ENCODE data around the gene RPP25L. TPM values are rescaled to one million over a fixed set of nuclear protein-coding genes. Genes with fewer than 3 reads are reported as not detected.

The RPP25L gene
- total RNA-seq, 2 donors from 2014 or later = 5.5 to 8.7 TPM

- TF ChIP-seq, protein P1, sequence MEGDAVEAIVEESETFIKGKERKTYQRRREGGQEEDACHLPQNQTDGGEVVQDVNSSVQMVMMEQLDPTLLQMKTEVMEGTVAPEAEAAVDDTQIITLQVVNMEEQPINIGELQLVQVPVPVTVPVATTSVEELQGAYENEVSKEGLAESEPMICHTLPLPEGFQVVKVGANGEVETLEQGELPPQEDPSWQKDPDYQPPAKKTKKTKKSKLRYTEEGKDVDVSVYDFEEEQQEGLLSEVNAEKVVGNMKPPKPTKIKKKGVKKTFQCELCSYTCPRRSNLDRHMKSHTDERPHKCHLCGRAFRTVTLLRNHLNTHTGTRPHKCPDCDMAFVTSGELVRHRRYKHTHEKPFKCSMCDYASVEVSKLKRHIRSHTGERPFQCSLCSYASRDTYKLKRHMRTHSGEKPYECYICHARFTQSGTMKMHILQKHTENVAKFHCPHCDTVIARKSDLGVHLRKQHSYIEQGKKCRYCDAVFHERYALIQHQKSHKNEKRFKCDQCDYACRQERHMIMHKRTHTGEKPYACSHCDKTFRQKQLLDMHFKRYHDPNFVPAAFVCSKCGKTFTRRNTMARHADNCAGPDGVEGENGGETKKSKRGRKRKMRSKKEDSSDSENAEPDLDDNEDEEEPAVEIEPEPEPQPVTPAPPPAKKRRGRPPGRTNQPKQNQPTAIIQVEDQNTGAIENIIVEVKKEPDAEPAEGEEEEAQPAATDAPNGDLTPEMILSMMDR (IDR thresholded peaks at IDR 0.05) = no peak
- Histone ChIP-seq H3K9me3 (no peaks in the 10 kb centered on the region), H3K27ac (no peak overlapping the region), H3K36me3 (no peaks in the 10 kb centered on the region), H3K4me1 (ENCODE audit: control insufficient read depth in 1 of 2, low read depth in 2 of 2) (peaks cover 0 to 10% of the 10 kb centered on the region in 2 donors), H3K27me3 (replicated peaks; ENCODE audit: insufficient read depth) (peaks cover 9% of the 10 kb centered on the region), H3K4me3 (no peak overlapping the region)
- DNase-seq (ENCODE audit: low spot score) (no peak), ATAC-seq (ENCODE audit: insufficient number of reproducible peaks, low FRiP score, low read depth) (no peak)
Observed at GRCh38 chr9:34579104-34579807, 32.6 kb downstream of the RPP25L start.

DNA sequence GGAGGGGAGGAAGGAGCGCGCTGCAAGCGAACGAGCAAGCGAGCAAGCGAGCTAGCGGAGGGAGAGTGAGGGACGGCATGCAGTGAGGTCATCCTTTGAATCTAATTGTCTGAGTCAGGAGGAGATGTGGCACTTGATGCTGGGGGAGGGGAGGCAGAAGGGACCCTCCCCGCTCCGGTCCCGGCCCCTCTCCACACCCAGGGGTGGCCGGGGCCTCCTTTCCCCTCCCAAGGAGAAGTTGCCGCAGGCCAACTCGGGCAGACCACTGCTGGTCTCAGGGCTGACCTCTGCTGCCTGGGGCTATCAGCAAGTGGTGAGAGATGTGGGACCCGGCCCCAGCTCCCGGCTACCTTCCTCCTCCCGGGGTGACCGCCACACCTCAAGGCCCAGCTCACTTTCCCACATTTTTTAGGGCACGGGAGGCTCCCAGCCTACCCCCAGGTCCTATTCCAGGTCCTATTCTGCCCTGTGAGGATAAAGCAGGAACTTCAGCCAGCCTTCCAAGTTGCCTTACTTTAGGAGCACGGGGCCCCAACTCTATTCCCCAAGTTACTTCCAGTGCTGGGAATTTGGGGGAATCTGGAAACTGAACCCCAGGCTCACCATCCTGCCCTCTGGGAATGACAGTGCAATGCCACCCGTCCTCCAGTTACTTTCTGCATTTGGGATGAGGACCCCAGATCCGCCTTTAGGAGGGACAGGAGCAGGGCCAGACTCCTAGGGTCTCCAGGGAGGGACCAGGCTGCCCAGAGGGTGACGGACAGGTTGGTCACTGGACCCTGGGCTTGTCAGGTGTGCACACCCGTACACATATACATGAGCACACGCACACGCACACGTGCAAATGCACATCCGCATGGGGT is 33.4 kb downstream of the RPP25L start:
- no peak for DNase-seq (ENCODE audit: low spot score)
- peak overlapping the region; percentile 53 for H3K4me3 ChIP-seq
- H3K9me3 ChIP-seq = no peaks in the 10 kb centered on the region
- H3K27ac ChIP-seq = no peak overlapping the region
- H3K4me1 ChIP-seq (ENCODE audit: control insufficient read depth in 1 of 2, low read depth in 2 of 2) = peaks cover 0 to 10% of the 10 kb centered on the region in 2 donors
- H3K36me3 ChIP-seq = no peaks in the 10 kb centered on the region
- TF ChIP-seq, protein P1 (IDR thresholded peaks at IDR 0.05) = no peak
- ATAC-seq (ENCODE audit: insufficient number of reproducible peaks, low FRiP score, low read depth) = no peak
- H3K27me3 ChIP-seq (replicated peaks; ENCODE audit: insufficient read depth) = peaks cover 9% of the 10 kb centered on the region

- ATAC-seq (ENCODE audit: insufficient number of reproducible peaks, low FRiP score, low read depth) (no peak), DNase-seq (ENCODE audit: low spot score) (no peak)
- Histone ChIP-seq H3K4me3 (peak overlapping the region; percentile 53), H3K27me3 (replicated peaks; ENCODE audit: insufficient read depth) (peaks cover 9% of the 10 kb centered on the region), H3K27ac (no peak overlapping the region), H3K36me3 (no peaks in the 10 kb centered on the region), H3K4me1 (ENCODE audit: control insufficient read depth in 1 of 2, low read depth in 2 of 2) (peaks cover 0 to 10% of the 10 kb centered on the region in 2 donors), H3K9me3 (no peaks in the 10 kb centered on the region)
- TF ChIP-seq, protein P1 (IDR thresholded peaks at IDR 0.05) = no peak
Observed at GRCh38 chr9:34577400-34578240, 34.3 kb downstream of the RPP25L start.

GRCh38 chr9:34576597-34577399 is 35.1 kb downstream of the RPP25L start:
- ATAC-seq (ENCODE audit: insufficient number of reproducible peaks, low FRiP score, low read depth) = no peak
- no peak for DNase-seq (ENCODE audit: low spot score)
- H3K27me3 ChIP-seq (replicated peaks; ENCODE audit: insufficient read depth) = peaks cover 9% of the 10 kb centered on the region

More at GRCh38 chr9:34576597-34577399, 35.1 kb downstream of the RPP25L start:
- no peak overlapping the region for H3K4me3 ChIP-seq
- H3K36me3 ChIP-seq = no peaks in the 10 kb centered on the region
- TF ChIP-seq, protein P1 (IDR thresholded peaks at IDR 0.05) = no peak
- H3K4me1 ChIP-seq (ENCODE audit: control insufficient read depth in 1 of 2, low read depth in 2 of 2) = peaks cover 0 to 10% of the 10 kb centered on the region in 2 donors
- no peaks in the 10 kb centered on the region for H3K9me3 ChIP-seq
- H3K27ac ChIP-seq = no peak overlapping the region

Data from thoracic aorta (tissue), 2 donors.